ENCODE results near the gene DUS3L.
"Not testable (repeated sequence)": the region's sequence is repeated elsewhere in the genome, so short reads cannot be mapped to it uniquely, and the experiment has no call there.

Gene DUS3L

DNA sequence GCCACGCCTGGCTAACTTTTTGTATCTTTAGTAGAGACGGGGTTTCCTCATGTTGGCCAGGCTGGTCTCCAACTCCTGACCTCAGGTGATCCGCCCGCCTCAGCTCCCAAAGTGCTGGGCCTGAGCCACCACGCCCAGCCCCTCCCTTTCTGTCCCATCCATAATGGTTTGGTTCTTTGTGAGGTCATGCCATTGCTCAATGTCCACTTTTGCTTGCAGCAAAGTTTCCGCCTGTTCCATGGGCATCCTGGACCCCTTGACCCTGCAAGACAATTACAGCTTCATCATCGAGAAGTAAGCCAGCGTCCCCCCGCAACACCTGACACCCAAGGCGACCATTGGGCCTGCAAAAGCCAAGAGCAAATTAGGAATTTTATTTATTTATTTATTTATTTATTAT, 23.0 kb downstream of the DUS3L start:
- DNase-seq: no peak

DNA sequence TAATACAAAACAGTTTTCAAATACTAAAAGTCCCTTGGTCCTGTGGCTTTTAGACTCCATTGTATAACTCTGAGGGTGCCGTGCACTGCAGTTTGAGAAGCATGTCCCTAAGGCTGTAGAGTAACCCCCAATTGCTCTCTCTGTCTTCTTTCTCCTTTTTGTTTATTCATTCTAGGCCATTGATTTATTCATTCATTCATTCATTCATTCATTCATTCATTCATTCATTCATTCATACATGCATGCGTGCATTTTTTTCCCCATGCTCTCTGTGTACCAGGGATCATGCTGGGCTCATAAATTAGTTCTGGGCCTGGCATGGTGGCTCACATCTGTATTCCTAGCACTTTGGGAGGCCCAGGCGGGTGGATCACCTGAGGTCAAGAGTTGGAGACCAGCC, 25.7 kb downstream of the DUS3L start:
- no peak for DNase-seq

DNA sequence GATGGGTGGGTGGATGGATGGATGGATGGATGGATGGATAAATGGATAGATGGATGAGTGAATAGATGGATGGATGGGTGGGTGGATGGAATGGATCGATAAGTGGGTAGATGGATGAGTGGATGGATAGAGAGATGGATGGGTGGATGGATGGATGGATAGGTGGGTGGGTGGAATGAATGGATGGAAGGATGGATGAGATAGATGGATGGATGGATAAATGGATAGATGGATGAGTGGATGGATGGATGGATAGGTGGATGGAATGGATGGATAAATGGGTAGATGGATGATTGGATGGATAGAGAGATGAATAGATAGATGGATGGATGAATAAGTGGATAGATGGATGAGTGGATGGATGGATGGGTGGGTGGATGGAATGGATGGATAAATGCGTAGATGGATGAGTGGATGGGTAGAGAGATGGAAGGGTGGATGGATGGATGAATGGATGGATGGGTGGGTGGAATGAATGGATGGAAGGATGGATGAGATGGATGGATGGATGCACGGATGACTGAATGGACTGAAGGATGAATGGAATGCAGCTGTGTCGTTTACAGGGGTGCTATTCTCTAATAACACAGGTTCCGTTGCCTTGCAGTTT, 28.2 kb downstream of the DUS3L start:
- DNase-seq: no peak

GRCh38 chr19:5753743-5754142, 37.2 kb downstream of the DUS3L start:
- no peak for DNase-seq

DNA sequence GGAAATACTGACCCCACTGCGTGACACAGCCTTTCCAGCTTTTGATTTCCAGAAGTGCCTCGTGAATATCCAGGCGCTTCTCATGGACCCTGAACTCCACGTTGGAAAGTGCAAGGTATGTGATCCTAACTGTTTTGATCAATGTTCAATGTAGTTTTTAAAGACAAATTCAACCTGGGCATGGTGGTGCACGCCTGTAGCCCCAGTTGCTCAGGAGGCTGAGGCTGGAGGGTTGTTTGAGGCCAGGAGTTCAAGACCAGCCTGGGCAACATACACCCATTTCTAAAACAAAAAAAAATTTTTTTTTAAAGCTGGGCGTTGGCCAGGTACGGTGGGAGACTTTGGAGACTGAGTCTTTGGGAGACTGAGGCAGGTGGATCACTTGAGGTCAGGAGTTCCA, 39.3 kb downstream of the DUS3L start:
- no peak for DNase-seq

DNA sequence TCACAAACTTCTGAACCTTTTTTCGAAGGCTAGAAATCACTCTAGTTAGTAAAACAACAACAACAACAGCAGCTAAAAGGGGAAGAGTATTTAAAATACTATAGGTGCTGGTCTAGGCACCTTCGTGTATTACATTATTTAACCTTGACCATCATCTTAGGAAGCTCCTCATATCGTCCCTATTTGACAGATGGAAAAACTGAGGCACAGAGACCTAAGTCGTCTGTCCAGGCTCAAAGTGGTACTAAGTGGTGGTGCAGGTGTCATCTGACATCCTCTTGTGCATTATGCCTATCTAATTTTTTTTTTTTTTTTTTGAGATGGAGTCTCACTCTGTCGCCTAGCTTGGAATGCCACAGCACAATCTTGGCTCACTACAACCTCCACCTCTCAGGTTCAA, 41.5 kb downstream of the DUS3L start:
- no peak for DNase-seq

- DNase-seq: not testable (repeated sequence)
Measured at GRCh38 chr19:5748920-5749319, 42.0 kb downstream of the DUS3L start.

DNA sequence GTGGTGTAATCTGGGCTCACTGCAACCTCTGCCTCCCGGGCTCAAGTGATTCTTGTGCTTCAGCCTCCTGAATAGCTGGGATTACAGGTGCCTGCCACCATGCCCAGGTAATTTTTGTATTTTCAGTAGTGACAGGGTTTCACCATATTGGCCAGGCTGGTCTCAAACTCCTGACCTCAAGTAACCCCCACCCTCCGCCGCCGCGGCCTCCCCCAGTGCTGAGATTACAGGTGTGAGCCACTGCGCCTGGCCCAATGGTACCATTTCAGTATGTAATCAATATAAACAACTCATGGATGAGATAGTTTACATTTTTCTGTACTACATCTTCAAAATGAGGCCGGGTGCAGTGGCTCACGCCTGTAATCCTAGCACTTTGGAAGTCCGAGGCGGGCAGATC, 46.0 kb downstream of the DUS3L start:
- DNase-seq: not testable (repeated sequence)

- no peak for DNase-seq
Measured at GRCh38 chr19:5743630-5744029, 47.3 kb downstream of the DUS3L start.

DNA sequence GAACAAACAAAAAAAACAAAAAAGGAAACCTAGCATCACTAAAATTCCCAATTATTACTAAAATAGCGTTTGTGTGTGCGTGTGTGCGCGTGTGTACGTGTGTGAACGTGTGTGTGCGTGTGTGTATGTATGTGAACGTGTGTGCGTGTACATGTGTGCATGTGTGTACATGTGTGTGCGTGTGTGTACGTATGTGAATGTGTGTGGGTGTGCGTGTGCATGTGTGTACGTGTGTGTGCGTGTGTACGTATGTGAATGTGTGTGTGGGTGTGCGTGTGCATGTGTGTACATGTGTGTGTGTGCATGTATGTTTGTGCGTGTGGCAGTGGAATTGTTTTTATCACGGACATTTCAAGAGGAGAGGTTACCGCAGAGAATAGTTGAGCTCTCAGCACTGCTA, 48.9 kb downstream of the DUS3L start:
- DNase-seq: no peak

DNA sequence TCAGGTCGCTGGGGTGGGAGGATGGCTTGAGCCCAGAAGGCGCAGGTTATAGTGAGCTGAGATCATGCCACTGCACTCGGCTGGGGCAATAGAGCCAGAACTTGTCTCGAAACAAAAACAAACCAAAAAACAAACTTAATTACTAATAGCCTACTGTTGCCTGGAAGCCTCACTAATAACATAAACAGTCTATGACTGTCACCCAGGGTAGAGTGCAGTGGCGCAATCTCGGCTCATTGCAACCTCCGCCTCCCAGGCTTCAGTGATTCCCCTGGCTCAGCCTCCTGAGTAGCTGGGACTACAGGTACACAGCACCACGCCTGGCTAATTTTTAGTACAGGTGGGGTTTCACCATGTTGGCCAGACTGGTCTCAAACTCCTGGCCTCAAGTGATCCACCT, 52.5 kb downstream of the DUS3L start:
- DNase-seq: no peak

Data from retina (tissue), 1 donor.